GM19324 (cell line): Measurements from ENCODE around the gene SLC45A3.

ENCODE experiments used
- ATAC-seq: cut with Tn5 transposase; IDR thresholded peaks from one replicate; pipeline ENCODE4 v1.9.1; 2021; ENCODE audit warnings: mild to moderate bottlenecking, moderate library complexity; ENCODE audit not compliant: unreplicated experiment, low FRiP score

Gene SLC45A3

GRCh38 chr1:205670150-205670446, 10.2 kb downstream of the SLC45A3 start:
- ATAC-seq: no peak

- ATAC-seq: peak; percentile 38
Measured at GRCh38 chr1:205669341-205670149, 10.8 kb downstream of the SLC45A3 start.

GRCh38 chr1:205668951-205669340, 11.4 kb downstream of the SLC45A3 start:
- ATAC-seq: peak; percentile 29

GRCh38 chr1:205667909-205668643, 12.2 kb downstream of the SLC45A3 start:
- no peak for ATAC-seq

GRCh38 chr1:205666372-205667166, 13.7 kb downstream of the SLC45A3 start:
- ATAC-seq: no peak

- ATAC-seq: no peak
Measured at GRCh38 chr1:205665201-205666045, 14.9 kb downstream of the SLC45A3 start.

GRCh38 chr1:205664399-205665017, 15.8 kb downstream of the SLC45A3 start:
- ATAC-seq: no peak

GRCh38 chr1:205663286-205663936, 16.9 kb downstream of the SLC45A3 start:
- ATAC-seq: no peak

- no peak for ATAC-seq
Measured at GRCh38 chr1:205662791-205663190, 17.5 kb downstream of the SLC45A3 start.

GRCh38 chr1:205662135-205662738, 18.1 kb downstream of the SLC45A3 start:
- ATAC-seq: no peak

- no peak for ATAC-seq
Measured at GRCh38 chr1:205661429-205662134, 18.7 kb downstream of the SLC45A3 start.

- no peak for ATAC-seq
Measured at GRCh38 chr1:205660361-205660760, 19.9 kb downstream of the SLC45A3 start.

- no peak for ATAC-seq
Measured at GRCh38 chr1:205658943-205659581, 21.2 kb downstream of the SLC45A3 start.

GRCh38 chr1:205656236-205656635, 24.1 kb downstream of the SLC45A3 start:
- ATAC-seq: no peak

GRCh38 chr1:205652984-205653383, 27.3 kb downstream of the SLC45A3 start:
- no peak for ATAC-seq

- ATAC-seq: no peak
Measured at GRCh38 chr1:205650241-205650640, 30.1 kb downstream of the SLC45A3 start.

- no peak for ATAC-seq
Measured at GRCh38 chr1:205645519-205645918, 34.8 kb downstream of the SLC45A3 start.
